NT2/D1 (cell line): ENCODE measurements around the gene ZDHHC9.

ENCODE experiments used
- SUZ12 ChIP-seq: IDR thresholded peaks from 2 replicates; pipeline ENCODE4 v1.6.1; 2011; ENCODE audit not compliant: insufficient read length, insufficient read depth; ENCODE audit errors: extremely low read depth
- YY1 ChIP-seq: IDR thresholded peaks from 2 replicates; pipeline ENCODE4 v1.6.1; 2011; ENCODE audit not compliant: insufficient read length, insufficient read depth
- ZNF274 ChIP-seq: IDR thresholded peaks from 2 replicates; pipeline ENCODE4 v1.6.1; 2011; ENCODE audit warnings: mild to moderate bottlenecking, low read depth, low read length

DNA sequence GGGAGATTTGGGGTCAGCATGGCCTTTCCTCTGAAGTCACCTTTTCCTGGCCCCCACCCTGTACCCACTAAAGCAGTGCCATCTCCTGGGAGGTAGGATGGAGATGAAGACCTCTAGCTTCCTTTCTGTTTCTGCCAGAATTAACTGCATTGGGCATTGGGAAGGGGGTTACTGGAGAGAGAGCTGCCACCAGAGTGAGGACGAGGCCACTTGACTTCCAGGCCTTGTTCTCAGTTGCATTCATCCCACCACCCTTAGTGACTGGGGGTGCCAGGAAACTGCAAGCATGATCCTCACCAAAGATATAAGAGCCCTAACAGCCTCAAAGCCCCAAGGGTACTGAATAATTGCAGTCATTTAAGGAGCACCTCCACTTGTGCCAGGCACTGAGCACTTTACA, 48.1 kb downstream of the ZDHHC9 start:
- TF ChIP-seq SUZ12 = no peak
- TF ChIP-seq ZNF274 = no peak
- no peak for TF ChIP-seq YY1
